GM12801 (cell line): ENCODE results near the gene GPR157.

Experiments used
- CTCF ChIP-seq: IDR thresholded peaks from one replicate; pipeline ENCODE4 v1.5.1; 2011; ENCODE audit warnings: control low read depth; ENCODE audit not compliant: insufficient read length; ENCODE audit errors: extremely low read depth

The GPR157 gene

GRCh38 chr1:9145714-9146113 lies 16.8 kb upstream of the GPR157 start:
- TF ChIP-seq CTCF = no peak

- TF ChIP-seq CTCF = no peak
Measured at GRCh38 chr1:9145021-9145668, 16.2 kb upstream of the GPR157 start.

GRCh38 chr1:9143250-9143649 lies 14.3 kb upstream of the GPR157 start:
- TF ChIP-seq CTCF = no peak

GRCh38 chr1:9139930-9140329 lies 11.0 kb upstream of the GPR157 start:
- TF ChIP-seq CTCF = no peak

- TF ChIP-seq CTCF = no peak
Measured at GRCh38 chr1:9136932-9137331, 8.0 kb upstream of the GPR157 start.

GRCh38 chr1:9135073-9135836 lies 6.4 kb upstream of the GPR157 start:
- no peak for TF ChIP-seq CTCF

- no peak for TF ChIP-seq CTCF
Measured at GRCh38 chr1:9133870-9134585, 5.1 kb upstream of the GPR157 start.
